GM12874 (cell line): ENCODE measurements around the gene NTMT1.

Experiments used
- CTCF ChIP-seq: IDR thresholded peaks from 2 replicates; pipeline ENCODE4 v1.5.1; 2011; ENCODE audit warnings: low read depth, mild to moderate bottlenecking, control low read depth, low read length, moderate library complexity; ENCODE audit not compliant: insufficient read depth

The NTMT1 gene

GRCh38 chr9:129641750-129642585 lies 16.0 kb downstream of the NTMT1 start, which contains the start of gene ASB6:
TSS of gene ASB6 (minus strand) at chr9:129642151. CDS start at chr9:129641999, 152 bp downstream.
- TF ChIP-seq CTCF = peak; percentile 91

- TF ChIP-seq CTCF = no peak
Observed at GRCh38 chr9:129643706-129644105, 17.7 kb downstream of the NTMT1 start.

DNA sequence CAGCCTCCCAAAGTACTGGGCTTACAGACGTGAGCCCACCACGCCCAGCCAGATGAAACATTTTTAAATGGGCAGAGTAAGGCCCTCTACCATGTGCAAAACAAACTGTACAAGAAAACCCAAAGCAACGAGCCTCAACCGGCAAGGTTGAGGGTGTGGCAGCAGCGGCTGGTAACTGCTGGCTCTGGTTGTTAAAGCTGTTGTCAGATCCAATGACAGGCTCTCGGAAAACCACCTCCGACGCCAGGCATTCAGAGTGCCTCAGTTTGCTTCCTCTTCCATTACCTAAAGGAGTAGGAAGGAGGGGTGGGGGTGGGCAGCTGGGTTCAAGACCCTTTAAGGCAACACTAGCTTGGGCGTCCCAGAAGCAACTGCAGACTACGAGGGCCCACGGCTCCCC lies 18.4 kb downstream of the NTMT1 start:
- no peak for TF ChIP-seq CTCF

DNA sequence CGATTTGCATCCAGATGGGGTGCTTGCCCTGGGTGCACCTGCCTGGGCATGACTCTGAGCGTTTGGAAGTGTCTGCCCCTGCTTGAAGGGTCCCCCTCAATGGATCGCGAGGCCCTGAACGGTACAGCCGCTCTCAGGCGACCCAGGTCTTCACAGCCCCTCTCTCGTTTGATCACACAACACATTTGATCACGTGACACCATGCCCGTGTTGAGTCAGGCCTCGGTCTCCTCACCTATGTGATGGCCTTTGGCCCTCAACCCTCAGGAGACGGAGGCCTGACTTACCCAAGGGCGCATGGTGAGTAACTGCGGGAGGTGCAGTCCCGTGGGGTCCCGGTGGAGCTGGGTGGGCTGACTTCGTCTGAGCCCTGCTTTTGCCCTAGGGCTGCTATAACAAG lies 18.9 kb downstream of the NTMT1 start:
- TF ChIP-seq CTCF = no peak

GRCh38 chr9:129646252-129646651 lies 20.3 kb downstream of the NTMT1 start:
- TF ChIP-seq CTCF = no peak

GRCh38 chr9:129646654-129647053 lies 20.7 kb downstream of the NTMT1 start:
- no peak for TF ChIP-seq CTCF

- TF ChIP-seq CTCF = no peak
Observed at GRCh38 chr9:129647635-129648034, 21.7 kb downstream of the NTMT1 start.
